Esophagus muscularis mucosa (tissue), 4 donors: ENCODE data around the gene IL36B. TPM values are rescaled to one million over a fixed set of nuclear protein-coding genes. Genes with fewer than 3 reads are reported as not detected.

Experiments used
- DNase-seq: peaks from one replicate; pipeline ENCODE4 v3.0.0-alpha.2; 2017; ENCODE audit errors: extremely low spot score
- H3K27ac ChIP-seq, 4 donors: fragments of 200-600 bp; sonication (generic); replicated peaks in 1 of 4; 1 replicate in 3 of 4; 2 replicates in 1 of 4; pipeline ENCODE4 v1.5.1; 2016 to 2019; ENCODE audit warnings: mild to moderate bottlenecking in 1 of 4
- H3K27me3 ChIP-seq, 4 donors: fragments of 200-600 bp; sonication (generic); one replicate each; pipeline versions ENCODE4 v1.5.1 to v1.6.0; 2016 to 2019
- H3K36me3 ChIP-seq, 4 donors: fragments of 200-600 bp; sonication (generic); one replicate each; pipeline ENCODE4 v1.5.1; 2016 to 2019
- H3K4me1 ChIP-seq, 4 donors: fragments of 200-600 bp; sonication (generic); one replicate each; pipeline ENCODE4 v1.5.1; 2016 to 2019
- H3K4me3 ChIP-seq, 4 donors: fragments of 200-600 bp; sonication (generic); 1 replicate in 2 of 4; 2 replicates in 2 of 4; pipeline ENCODE4 v1.5.1; 2016 to 2019; ENCODE audit warnings: mild to moderate bottlenecking in 4 of 4, moderate library complexity in 1 of 4
- H3K9me3 ChIP-seq, 4 donors: fragments of 200-600 bp; sonication (generic); 1 replicate in 3 of 4; 2 replicates in 1 of 4; pipeline ENCODE4 v1.5.1; 2016 to 2019
- EP300 ChIP-seq: sonication (generic); formaldehyde crosslinking; IDR thresholded peaks from one replicate; pipeline ENCODE4 v1.6.1; 2017; ENCODE audit warnings: antibody characterized with exemption
- POLR2A ChIP-seq: fragments of 450-650 bp; IDR thresholded peaks from one replicate; pipeline ENCODE4 v1.6.1; 2017; ENCODE audit warnings: antibody characterized with exemption, moderate library complexity, mild to moderate bottlenecking, low read depth
- POLR2AphosphoS5 ChIP-seq, 2 donors: sonication (generic); formaldehyde crosslinking; IDR thresholded peaks; one replicate each; pipeline ENCODE4 v1.6.1; 2017; ENCODE audit warnings: antibody characterized with exemption in 2 of 2
- WGBS: methylation state at CpG from one replicate; pipeline ENCODE4 v1.1.5; 2018; 5-methylcytosine and 5-hydroxymethylcytosine counted together
- intact Hi-C: fragments of 100-400 bp; cut with DNase I; formaldehyde crosslinking; loops from one replicate; pipeline ENCODE4 v1.15.1; 2023
- total RNA-seq, 4 donors: library from RNA; depleted of rRNA; stranded (reverse); fragments of >200 nt; gene quantifications; one replicate each; pipeline versions ENCODE4 v1.1.0 to v1.2.1, GENCODE V29; 2016
- TF ChIP-seq, protein P1 (sequence below), 3 experiments: fragments of 200-600 bp in 2 of 3; fragments of 450-650 bp in 1 of 3; sonication (generic) in 2 of 3; IDR thresholded peaks; one replicate each; pipeline ENCODE4 v1.5.1; 2017 to 2019; ENCODE audit warnings: antibody characterized with exemption in 3 of 3, mild to moderate bottlenecking in 2 of 3, moderate library complexity in 1 of 3

IL36B gene
- total RNA-seq, 4 donors from 2014 or later: not detected

DNA sequence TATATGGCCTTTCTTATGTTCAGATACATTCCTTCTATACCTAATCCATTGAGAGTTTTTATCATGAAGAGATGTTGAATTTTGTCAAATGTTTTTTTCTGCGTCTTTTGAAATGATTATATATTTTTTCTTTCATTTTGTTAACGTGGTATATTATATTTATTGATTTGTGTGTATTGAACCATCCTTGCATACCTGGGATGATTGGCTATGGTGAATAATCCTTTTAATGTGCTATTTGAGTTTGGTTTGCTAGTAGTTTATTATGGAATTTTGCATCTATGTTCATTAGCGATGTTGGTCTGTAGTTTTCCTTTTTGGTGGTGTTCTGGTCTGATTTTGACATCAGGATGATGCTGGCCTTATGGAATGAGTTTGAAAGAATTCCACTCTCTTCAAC, 63.1 kb downstream of the IL36B start:
- Histone ChIP-seq H3K9me3 (peaks cover 0 to 29% (median 17%) of the 10 kb centered on the region in 4 donors), H3K4me1 (no peaks in the 10 kb centered on the region), H3K36me3 (no peaks in the 10 kb centered on the region), H3K27me3 (peaks cover 0 to 4% (median 0%) of the 10 kb centered on the region in 4 donors), H3K27ac (no peak overlapping the region), H3K4me3 (no peak overlapping the region)
- DNase-seq: no peak
- 74% methylated on average over 3 of the region's 3 CpGs for WGBS
- TF ChIP-seq EP300 (no peak), POLR2A (no peak), POLR2AphosphoS5 (IDR thresholded peaks at IDR 0.05) (no peak)
- TF ChIP-seq, protein P1, sequence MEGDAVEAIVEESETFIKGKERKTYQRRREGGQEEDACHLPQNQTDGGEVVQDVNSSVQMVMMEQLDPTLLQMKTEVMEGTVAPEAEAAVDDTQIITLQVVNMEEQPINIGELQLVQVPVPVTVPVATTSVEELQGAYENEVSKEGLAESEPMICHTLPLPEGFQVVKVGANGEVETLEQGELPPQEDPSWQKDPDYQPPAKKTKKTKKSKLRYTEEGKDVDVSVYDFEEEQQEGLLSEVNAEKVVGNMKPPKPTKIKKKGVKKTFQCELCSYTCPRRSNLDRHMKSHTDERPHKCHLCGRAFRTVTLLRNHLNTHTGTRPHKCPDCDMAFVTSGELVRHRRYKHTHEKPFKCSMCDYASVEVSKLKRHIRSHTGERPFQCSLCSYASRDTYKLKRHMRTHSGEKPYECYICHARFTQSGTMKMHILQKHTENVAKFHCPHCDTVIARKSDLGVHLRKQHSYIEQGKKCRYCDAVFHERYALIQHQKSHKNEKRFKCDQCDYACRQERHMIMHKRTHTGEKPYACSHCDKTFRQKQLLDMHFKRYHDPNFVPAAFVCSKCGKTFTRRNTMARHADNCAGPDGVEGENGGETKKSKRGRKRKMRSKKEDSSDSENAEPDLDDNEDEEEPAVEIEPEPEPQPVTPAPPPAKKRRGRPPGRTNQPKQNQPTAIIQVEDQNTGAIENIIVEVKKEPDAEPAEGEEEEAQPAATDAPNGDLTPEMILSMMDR (IDR thresholded peaks at IDR 0.05): no peak
- intact Hi-C loops: no loop called here

DNA sequence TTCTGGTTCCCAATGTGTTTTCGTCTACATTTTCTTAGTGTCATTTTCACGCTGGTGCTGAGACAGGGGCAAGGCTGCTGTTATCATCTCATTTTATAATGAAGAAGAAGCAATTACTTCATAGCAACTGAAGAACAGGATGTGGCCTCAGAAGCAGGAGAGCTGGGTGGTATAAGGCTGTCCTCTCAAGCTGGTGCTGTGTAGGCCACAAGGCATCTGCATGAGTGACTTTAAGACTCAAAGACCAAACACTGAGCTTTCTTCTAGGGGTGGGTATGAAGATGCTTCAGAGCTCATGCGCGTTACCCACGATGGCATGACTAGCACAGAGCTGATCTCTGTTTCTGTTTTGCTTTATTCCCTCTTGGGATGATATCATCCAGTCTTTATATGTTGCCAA, 67.6 kb downstream of the IL36B start:
- no peak overlapping the region for H3K27ac ChIP-seq
- TF ChIP-seq EP300 (no peak), POLR2A (no peak), POLR2AphosphoS5 (IDR thresholded peaks at IDR 0.05) (no peak)
- TF ChIP-seq, protein P1 (IDR thresholded peaks at IDR 0.05): no peak
- no peak overlapping the region for H3K4me3 ChIP-seq
- peaks cover 0 to 8% (median 2%) of the 10 kb centered on the region in 4 donors for H3K9me3 ChIP-seq
- intact Hi-C loops: no loop called here
- H3K36me3 ChIP-seq: no peaks in the 10 kb centered on the region
- H3K4me1 ChIP-seq: no peaks in the 10 kb centered on the region
- 85% methylated on average over 5 of the region's 5 CpGs for WGBS
- H3K27me3 ChIP-seq: no peaks in the 10 kb centered on the region
- DNase-seq: no peak

DNA sequence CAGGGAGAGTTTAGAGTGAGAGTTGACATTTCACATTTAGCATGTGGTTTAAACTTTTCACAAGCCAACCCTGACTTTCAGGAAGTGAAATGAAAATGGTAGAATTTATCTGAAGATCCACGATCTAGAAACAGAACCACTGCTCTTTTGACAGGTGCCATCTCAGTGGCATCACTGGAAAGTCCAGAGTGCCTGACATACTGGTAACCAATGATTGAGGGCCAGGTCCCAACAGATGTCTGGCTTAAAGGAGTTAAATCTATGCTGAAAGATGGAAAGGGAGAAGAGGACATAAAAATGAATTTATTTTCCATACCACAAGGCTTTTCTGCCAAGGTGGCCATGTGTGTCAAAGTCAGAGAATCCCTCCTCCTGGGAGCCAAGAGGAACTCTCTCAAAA, 72.1 kb downstream of the IL36B start:
- no peaks in the 10 kb centered on the region for H3K36me3 ChIP-seq
- no peak for TF ChIP-seq POLR2AphosphoS5 (IDR thresholded peaks at IDR 0.05)
- TF ChIP-seq EP300: no peak
- TF ChIP-seq, protein P1 (IDR thresholded peaks at IDR 0.05): no peak
- no peak for TF ChIP-seq POLR2A
- no peak overlapping the region for H3K27ac ChIP-seq
- no peaks in the 10 kb centered on the region for H3K4me1 ChIP-seq
- H3K4me3 ChIP-seq: no peak overlapping the region
- peaks cover 0 to 9% (median 2%) of the 10 kb centered on the region in 4 donors for H3K27me3 ChIP-seq
- no peak for DNase-seq
- intact Hi-C loops: no loop called here
- WGBS: 71% methylated on average over 1 of the region's 1 CpG
- H3K9me3 ChIP-seq: no peaks in the 10 kb centered on the region

DNA sequence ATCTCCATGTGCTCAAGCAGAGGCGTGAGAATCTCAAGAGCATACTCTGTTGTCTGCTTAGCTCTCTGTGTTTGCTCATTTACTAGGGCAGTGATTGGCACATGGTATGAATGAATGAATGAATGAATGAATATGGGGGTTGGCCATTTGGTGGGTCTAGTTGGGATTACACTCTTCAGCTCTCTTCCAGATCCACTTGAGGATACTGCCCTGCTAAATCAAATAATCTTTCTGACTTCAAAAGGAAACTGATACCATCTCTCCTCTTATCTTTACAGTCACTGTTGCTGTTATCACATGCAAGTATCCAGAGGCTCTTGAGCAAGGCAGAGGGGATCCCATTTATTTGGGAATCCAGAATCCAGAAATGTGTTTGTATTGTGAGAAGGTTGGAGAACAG, 72.9 kb downstream of the IL36B start:
- Histone ChIP-seq H3K27me3 (peaks cover 0 to 9% (median 2%) of the 10 kb centered on the region in 4 donors), H3K4me1 (no peaks in the 10 kb centered on the region), H3K27ac (no peak overlapping the region), H3K4me3 (no peak overlapping the region), H3K36me3 (no peaks in the 10 kb centered on the region), H3K9me3 (no peaks in the 10 kb centered on the region)
- intact Hi-C loops: no loop called here
- DNase-seq: no peak
- no peak for TF ChIP-seq EP300
- no peak for TF ChIP-seq POLR2AphosphoS5 (IDR thresholded peaks at IDR 0.05)
- no peak for TF ChIP-seq POLR2A
- TF ChIP-seq, protein P1 (IDR thresholded peaks at IDR 0.05): no peak
- 100% methylated on average over 1 of the region's 1 CpG for WGBS

DNA sequence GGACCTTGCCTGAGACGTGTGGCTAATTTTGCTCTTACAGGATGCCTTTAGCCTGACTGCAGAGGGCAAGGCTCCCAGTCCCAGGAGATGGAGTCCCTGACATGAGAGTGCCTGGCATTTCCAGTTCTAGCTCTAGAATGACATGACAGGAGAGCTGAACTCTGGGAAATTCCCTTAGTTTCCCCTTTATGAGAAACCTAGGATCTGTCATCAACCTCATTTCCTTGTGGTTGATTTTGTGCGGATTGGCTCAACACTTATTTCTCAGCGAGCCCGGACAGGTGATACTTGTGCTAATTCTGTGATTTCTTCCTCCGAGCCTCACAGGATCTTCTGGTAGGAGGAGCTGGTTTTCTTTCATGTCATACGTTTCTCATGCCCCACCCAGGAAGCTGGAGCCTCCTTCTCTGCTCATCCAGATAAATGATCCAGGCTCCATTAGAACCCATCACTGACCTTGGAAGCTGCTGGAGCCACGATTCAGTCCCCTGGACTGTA, 75.1 kb downstream of the IL36B start, which contains the start of gene IL36G:
Gene IL36G, plus strand, starts transcription at position 448 of the 498 bp plus-strand sequence. CDS start 633 bp downstream, outside the sequence.
- H3K36me3 ChIP-seq: no peaks in the 10 kb centered on the region
- no peak for DNase-seq
- no peak within 1 kb of the TSS for H3K4me3 ChIP-seq
- no peaks in the 10 kb centered on the region for H3K4me1 ChIP-seq
- intact Hi-C loops: no loop called here
- no peaks in the 10 kb centered on the region for H3K9me3 ChIP-seq
- H3K27ac ChIP-seq: no peak within 1 kb of the TSS
- no peak for TF ChIP-seq POLR2A
- no peak for TF ChIP-seq EP300
- TF ChIP-seq POLR2AphosphoS5 (IDR thresholded peaks at IDR 0.05): no peak
- TF ChIP-seq, protein P1 (IDR thresholded peaks at IDR 0.05): no peak
- peaks cover 0 to 9% (median 2%) of the 10 kb centered on the region in 4 donors for H3K27me3 ChIP-seq
- WGBS: 85% methylated on average over 5 of the region's 7 CpGs
